Adrenal gland (tissue), 12 donors: Measurements from ENCODE around the gene GALNT18. TPM values are rescaled to one million over a fixed set of nuclear protein-coding genes. Genes with fewer than 3 reads are reported as not detected.

Experiments used
- DNase-seq, 7 donors: peaks; one replicate each; pipeline ENCODE4 v3.0.0-alpha.2; 2019 to 2020
- H3K27ac ChIP-seq, 5 donors: fragments of 200-600 bp; sonication (generic) in 4 of 5; 1 replicate in 3 of 5; 2 replicates in 2 of 5; pipeline versions ENCODE4 v1.5.1 to v1.8.0; 2016 to 2020; ENCODE audit warnings: mild to moderate bottlenecking in 1 of 5
- H3K27me3 ChIP-seq: fragments of 200-600 bp; 2 replicates; pipeline ENCODE4 v1.8.0; 2021
- H3K36me3 ChIP-seq, 2 donors: fragments of 200-600 bp; replicated peaks in 1 of 2; 1 replicate in 1 of 2; 2 replicates in 1 of 2; pipeline versions ENCODE4 v1.5.1 to v1.8.0; 2018 to 2022
- H3K4me1 ChIP-seq, 2 donors: fragments of 200-600 bp; replicated peaks in 1 of 2; 1 replicate in 1 of 2; 2 replicates in 1 of 2; pipeline versions ENCODE4 v1.5.1 to v1.8.0; 2018 to 2021
- H3K4me3 ChIP-seq, 4 donors: fragments of 200-600 bp; sonication (generic) in 3 of 4; one replicate each; pipeline ENCODE4 v1.5.1; 2016 to 2018
- H3K9me3 ChIP-seq, 3 donors: fragments of 200-600 bp; sonication (generic) in 1 of 3; replicated peaks in 1 of 3; 1 replicate in 2 of 3; 2 replicates in 1 of 3; pipeline versions ENCODE4 v1.5.1 to v1.8.0; 2016 to 2021
- POLR2A ChIP-seq, 2 donors: fragments of 450-650 bp; IDR thresholded peaks; one replicate each; pipeline ENCODE4 v1.6.1; 2017; ENCODE audit warnings: antibody characterized with exemption in 2 of 2, mild to moderate bottlenecking in 2 of 2, moderate library complexity in 1 of 2
- WGBS, 4 donors: extraction: QIAGEN DNeasy Blood & Tissue Kit in 2 of 4; methylation state at CpG; one replicate each; pipeline versions ENCODE4 v1.1.5 to v1.1.7; 2013 to 2017; 5-methylcytosine and 5-hydroxymethylcytosine counted together
- intact Hi-C, 2 donors: fragments of 100-400 bp; cut with DNase I; formaldehyde crosslinking; loops; one replicate each; pipeline versions ENCODE4 v1.14.1 to v1.15.0; 2022 to 2023
- polyA plus RNA-seq, 3 donors: library from polyadenylated mRNA; stranded (reverse); fragments of 200-250 nt in 2 of 3; fragments of 350-450 nt in 1 of 3; fragmentation: Illumina TruSeq in 1 of 3; extraction: RNeasy Lipid Tissue Mini Kit (QIAGEN cat#74804) in 1 of 3; gene quantifications; one replicate each; pipeline ENCODE4 v1.2.3, GENCODE V29; 2013 to 2014
- total RNA-seq, 9 donors: library from RNA; depleted of rRNA in 4 of 9; stranded (reverse); fragments of >200 nt in 4 of 9; fragments of 120-200 nt in 1 of 9; fragmentation: NEBNext Ultra II Directional in 1 of 9; extraction: Animal tissue kit (Norgen Biotek cat#: 25700) in 1 of 9; gene quantifications; one replicate each; pipeline versions ENCODE4 v1.1.0 to v1.2.4, GENCODE V29; 2013 to 2023
- TF ChIP-seq, protein P1 (sequence below), 6 experiments: fragments of 450-650 bp in 4 of 6; fragments of 200-600 bp in 2 of 6; sonication (generic) in 1 of 6; IDR thresholded peaks; 1 replicate in 5 of 6; 2 replicates in 1 of 6; pipeline versions ENCODE4 v1.5.1 to v1.8.0; 2016 to 2021; ENCODE audit warnings: antibody characterized with exemption in 6 of 6, mild to moderate bottlenecking in 2 of 6, moderate library complexity in 1 of 6
- donor health status: healthy with polysubstance abuse.
- donor health status: Bipolar disorder and iron deficiency.
- donor health status: DM: yes; HTN: yes; CAD: no.
- donor health status: DM: no; HTN: no; CAD: no.
- donor health status: DM: no; HTN: no; CAD: no.
- donor health status: DM: yes; HTN: yes; CAD: no.

GALNT18 gene
- total and polyA plus RNA-seq, 12 donors = 1.4 to 15.1 (median 6.4) TPM

DNA sequence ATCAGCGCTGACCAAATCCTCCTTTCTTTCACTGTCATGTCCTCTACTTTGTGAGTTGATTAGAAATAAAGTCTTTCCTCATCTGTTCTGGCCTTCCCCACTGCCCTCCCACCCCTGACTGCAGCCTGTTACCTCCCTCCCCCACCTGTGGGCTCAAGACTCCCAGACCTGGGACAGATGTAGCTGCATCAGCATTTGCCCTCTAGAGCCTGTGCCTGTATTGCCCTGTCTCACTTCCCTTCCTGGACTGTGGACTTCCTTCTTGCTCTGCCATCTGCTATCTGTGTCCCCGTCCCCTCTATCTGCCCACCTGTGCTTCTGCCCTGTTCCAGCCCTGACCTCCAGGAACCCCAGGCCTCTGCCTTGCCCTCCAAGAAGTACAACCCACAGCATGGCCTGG lies 122.5 kb downstream of the GALNT18 start:
- Histone ChIP-seq H3K4me1 (peaks cover 0 to 3% of the 10 kb centered on the region in 2 donors), H3K27me3 (no peaks in the 10 kb centered on the region)
- 81 to 97% (median 88%) methylated on average over 2 of the region's 2 CpGs for WGBS, 4 donors

DNA sequence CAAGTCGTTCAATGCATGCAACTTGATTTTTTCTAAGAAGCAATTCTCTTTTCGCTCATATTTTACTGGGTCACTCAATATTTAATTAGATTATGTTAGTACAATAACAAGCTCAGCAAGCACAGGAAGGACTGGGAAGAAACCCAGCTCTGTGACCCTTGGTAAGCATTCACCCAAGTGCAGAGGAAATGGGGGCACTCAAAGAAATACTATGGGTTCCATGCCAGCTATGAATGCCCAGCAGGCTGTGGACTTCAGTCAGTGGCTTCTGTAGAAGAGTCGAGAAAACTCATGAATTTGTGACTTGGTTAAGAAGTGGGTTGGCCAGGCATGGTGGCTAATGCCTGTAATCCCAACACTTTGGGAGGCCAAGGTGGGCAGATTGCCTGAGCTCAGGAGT lies 123.6 kb downstream of the GALNT18 start:
- Histone ChIP-seq H3K27ac (no peak overlapping the region), H3K9me3 (no peaks in the 10 kb centered on the region), H3K27me3 (no peaks in the 10 kb centered on the region), H3K4me3 (no peak overlapping the region), H3K4me1 (peaks cover 0 to 3% of the 10 kb centered on the region in 2 donors), H3K36me3 (no peaks in the 10 kb centered on the region)
- intact Hi-C loops = no loop called here
- TF ChIP-seq POLR2A (IDR thresholded peaks at IDR 0.05) = no peak
- 68 to 90% (median 81%) methylated on average over 3 of the region's 3 CpGs for WGBS, 4 donors
- no peak for DNase-seq

More for the DNA sequence above, 122.5 kb downstream of the GALNT18 start:
- no peak overlapping the region for H3K4me3 ChIP-seq
- H3K36me3 ChIP-seq = no peaks in the 10 kb centered on the region
- TF ChIP-seq POLR2A (IDR thresholded peaks at IDR 0.05) = no peak
- TF ChIP-seq, protein P1, sequence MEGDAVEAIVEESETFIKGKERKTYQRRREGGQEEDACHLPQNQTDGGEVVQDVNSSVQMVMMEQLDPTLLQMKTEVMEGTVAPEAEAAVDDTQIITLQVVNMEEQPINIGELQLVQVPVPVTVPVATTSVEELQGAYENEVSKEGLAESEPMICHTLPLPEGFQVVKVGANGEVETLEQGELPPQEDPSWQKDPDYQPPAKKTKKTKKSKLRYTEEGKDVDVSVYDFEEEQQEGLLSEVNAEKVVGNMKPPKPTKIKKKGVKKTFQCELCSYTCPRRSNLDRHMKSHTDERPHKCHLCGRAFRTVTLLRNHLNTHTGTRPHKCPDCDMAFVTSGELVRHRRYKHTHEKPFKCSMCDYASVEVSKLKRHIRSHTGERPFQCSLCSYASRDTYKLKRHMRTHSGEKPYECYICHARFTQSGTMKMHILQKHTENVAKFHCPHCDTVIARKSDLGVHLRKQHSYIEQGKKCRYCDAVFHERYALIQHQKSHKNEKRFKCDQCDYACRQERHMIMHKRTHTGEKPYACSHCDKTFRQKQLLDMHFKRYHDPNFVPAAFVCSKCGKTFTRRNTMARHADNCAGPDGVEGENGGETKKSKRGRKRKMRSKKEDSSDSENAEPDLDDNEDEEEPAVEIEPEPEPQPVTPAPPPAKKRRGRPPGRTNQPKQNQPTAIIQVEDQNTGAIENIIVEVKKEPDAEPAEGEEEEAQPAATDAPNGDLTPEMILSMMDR (IDR thresholded peaks at IDR 0.05) = no peak
- H3K9me3 ChIP-seq = no peaks in the 10 kb centered on the region
- no peak for DNase-seq
- H3K27ac ChIP-seq = no peak overlapping the region
- intact Hi-C loops = no loop called here

DNA sequence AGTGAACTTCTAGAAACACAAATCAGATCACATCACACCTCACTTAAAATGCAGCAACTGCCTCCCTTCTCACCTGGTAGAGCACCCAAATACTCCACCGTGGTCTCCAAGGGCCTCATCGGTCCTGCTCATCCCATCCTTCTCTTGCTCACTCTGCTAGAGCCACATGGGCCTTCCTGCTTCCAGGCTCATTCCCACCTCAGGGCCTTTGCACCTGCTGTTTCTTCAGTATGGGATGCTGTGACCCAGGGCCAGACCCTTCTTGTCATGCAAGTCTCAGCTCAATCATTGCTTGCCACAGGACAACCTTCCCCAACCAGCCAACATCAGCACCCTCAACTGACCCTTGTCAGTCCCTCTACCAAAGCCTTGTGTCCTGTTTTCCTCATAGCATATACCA lies 124.9 kb downstream of the GALNT18 start:
- DNase-seq = no peak
- Histone ChIP-seq H3K9me3 (no peaks in the 10 kb centered on the region), H3K4me1 (peaks cover 0 to 3% of the 10 kb centered on the region in 2 donors), H3K4me3 (no peak overlapping the region), H3K27me3 (no peaks in the 10 kb centered on the region), H3K36me3 (no peaks in the 10 kb centered on the region), H3K27ac (no peak overlapping the region)
- WGBS, 4 donors = 93 to 100% (median 96%) methylated on average over 2 of the region's 2 CpGs
- intact Hi-C loops = no loop called here
- TF ChIP-seq POLR2A (IDR thresholded peaks at IDR 0.05) = no peak
- TF ChIP-seq, protein P1 (IDR thresholded peaks at IDR 0.05) = no peak

DNA sequence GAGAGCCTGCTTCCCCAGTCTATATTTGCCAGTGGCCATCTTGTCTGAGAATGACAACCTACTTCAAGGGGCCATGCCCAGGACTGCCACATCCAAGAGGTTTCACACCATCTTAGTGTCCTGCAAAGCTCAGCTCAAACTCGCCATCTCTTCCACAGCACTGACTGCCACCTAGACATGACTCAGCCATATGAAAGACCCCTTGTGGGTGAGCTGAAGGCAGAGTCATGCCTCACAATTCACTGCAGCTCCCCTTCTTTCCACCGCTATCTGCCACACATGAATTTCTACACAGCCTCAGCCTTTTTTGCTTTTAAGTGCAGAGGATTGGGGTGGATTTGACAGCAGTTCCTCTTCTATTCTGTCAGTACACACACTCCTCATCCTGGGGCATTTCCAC lies 127.5 kb downstream of the GALNT18 start:
- no peaks in the 10 kb centered on the region for H3K36me3 ChIP-seq
- TF ChIP-seq, protein P1 (IDR thresholded peaks at IDR 0.05) = no peak
- no peak for TF ChIP-seq POLR2A (IDR thresholded peaks at IDR 0.05)
- H3K4me1 ChIP-seq = peaks cover 0 to 3% of the 10 kb centered on the region in 2 donors
- no peak overlapping the region for H3K4me3 ChIP-seq
- H3K27ac ChIP-seq = no peak overlapping the region
- no peaks in the 10 kb centered on the region for H3K27me3 ChIP-seq
- intact Hi-C loops = no loop called here
- 82 to 98% (median 91%) methylated on average over 2 of the region's 2 CpGs for WGBS, 4 donors
- H3K9me3 ChIP-seq = no peaks in the 10 kb centered on the region
- DNase-seq = no peak

DNA sequence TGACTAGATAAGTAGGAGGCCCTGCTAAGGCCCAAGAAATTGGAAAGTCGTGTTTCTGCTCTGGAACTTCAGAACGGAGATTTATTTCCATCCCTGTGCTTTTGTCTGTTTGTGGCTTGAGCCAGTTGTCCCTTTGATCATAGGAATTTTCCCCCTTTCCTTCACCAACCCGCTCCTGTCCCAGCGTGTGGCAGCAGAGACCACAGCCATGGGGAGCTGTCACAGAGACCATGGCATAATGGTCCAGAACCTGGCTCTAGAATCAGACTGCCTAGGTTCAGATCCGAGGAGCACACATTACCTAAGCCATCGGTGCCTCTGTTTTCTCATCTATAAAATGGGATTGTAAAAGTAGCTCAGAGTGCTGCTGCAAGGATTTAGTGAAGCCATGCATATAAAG lies 128.1 kb downstream of the GALNT18 start:
- intact Hi-C loops = no loop called here
- TF ChIP-seq, protein P1 (IDR thresholded peaks at IDR 0.05) = no peak
- TF ChIP-seq POLR2A (IDR thresholded peaks at IDR 0.05) = no peak
- no peaks in the 10 kb centered on the region for H3K36me3 ChIP-seq
- DNase-seq = no peak
- no peak overlapping the region for H3K27ac ChIP-seq
- no peak overlapping the region for H3K4me3 ChIP-seq
- no peaks in the 10 kb centered on the region for H3K9me3 ChIP-seq
- 73 to 81% (median 79%) methylated on average over 6 of the region's 6 CpGs for WGBS, 4 donors
- no peaks in the 10 kb centered on the region for H3K27me3 ChIP-seq
- peaks cover 0 to 3% of the 10 kb centered on the region in 2 donors for H3K4me1 ChIP-seq
